ENCODE results near the gene FOXD2.

GRCh38 chr1:47441450-47442106 lies 3.7 kb downstream of the FOXD2 start:
- TF ChIP-seq CTCF (conservative IDR thresholded peaks at IDR 0.05 in 1 of 2, IDR thresholded peaks at IDR 0.05 in 1 of 2; ENCODE audit: low read depth in 1 of 2, low read length in 2 of 2) (no peak), EZH2 (IDR thresholded peaks at IDR 0.05; ENCODE audit: low read length, missing control alignments) (no peak)
